GM19468 (cell line): ENCODE results near the gene SLIT3.
"Not testable (repeated sequence)": the region's sequence is repeated elsewhere in the genome, so short reads cannot be mapped to it uniquely, and the experiment has no call there.

ENCODE experiments used
- ATAC-seq: cut with Tn5 transposase; IDR thresholded peaks from one replicate; pipeline ENCODE4 v1.9.1; 2021; ENCODE audit warnings: mild to moderate bottlenecking, moderate library complexity, moderate number of reproducible peaks; ENCODE audit not compliant: unreplicated experiment; ENCODE audit errors: extremely low read depth

The SLIT3 gene

DNA sequence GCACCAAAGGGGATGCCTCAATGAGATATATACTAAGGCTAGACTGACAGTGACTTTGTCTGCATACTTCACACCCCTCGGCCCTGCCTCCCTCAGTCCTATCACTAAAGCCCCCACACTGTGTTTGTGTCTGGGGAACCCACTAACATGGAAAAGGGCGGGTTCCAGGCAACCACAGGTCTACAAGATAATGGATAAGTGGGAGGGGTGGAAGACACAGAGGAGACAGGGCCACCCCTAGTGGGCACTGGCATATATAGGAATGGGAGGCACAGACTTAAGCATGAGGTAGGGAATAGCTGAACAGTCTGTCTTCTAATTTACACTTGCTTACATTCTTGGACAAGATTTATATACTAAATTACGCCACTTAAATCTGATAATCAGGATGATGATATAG lies 74.0 kb downstream of the SLIT3 start:
- ATAC-seq, result no peak

DNA sequence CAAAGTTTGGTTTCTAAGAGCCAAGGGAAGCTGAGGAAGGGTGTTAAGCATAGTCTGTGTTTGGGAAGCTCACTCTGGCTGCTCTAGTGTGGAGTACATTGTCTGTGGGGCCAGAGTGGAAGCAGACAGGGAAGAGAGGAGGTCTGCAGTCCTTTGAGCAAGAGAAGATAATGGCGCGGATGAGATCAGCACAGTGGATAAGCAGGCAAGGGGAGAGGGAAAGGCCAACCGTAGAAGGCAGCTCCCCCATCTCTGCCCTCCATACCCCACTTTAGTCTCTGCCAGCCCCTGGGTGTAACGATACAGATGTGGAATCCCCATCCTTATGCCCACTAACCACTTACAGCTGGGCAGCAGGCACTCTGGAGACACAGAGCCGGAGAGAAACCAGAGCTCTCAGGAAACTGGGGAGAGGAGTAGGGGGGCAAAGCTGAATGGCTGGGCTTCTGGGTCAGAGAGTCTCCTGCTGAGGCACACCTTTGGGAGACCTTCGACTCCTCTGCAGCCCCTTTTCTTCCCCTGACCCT lies 75.0 kb downstream of the SLIT3 start:
- no peak for ATAC-seq

DNA sequence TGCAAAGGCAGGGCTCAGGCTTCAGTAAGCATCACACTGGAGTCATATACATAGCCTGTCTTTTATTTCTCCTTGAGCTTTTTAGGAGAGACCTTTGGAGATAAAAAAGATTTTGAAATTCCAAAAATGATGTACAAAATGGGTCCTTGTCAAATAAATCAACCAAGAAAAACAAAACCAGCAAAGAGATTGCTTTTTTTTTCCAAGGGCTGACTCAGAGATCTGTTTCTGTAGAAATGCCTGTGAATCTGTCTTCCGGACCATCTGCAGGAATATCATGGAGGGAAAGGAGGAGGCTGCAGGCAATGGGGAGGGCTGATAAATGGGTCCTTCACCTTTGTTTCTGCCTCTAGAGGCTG lies 77.4 kb downstream of the SLIT3 start:
- no peak for ATAC-seq

DNA sequence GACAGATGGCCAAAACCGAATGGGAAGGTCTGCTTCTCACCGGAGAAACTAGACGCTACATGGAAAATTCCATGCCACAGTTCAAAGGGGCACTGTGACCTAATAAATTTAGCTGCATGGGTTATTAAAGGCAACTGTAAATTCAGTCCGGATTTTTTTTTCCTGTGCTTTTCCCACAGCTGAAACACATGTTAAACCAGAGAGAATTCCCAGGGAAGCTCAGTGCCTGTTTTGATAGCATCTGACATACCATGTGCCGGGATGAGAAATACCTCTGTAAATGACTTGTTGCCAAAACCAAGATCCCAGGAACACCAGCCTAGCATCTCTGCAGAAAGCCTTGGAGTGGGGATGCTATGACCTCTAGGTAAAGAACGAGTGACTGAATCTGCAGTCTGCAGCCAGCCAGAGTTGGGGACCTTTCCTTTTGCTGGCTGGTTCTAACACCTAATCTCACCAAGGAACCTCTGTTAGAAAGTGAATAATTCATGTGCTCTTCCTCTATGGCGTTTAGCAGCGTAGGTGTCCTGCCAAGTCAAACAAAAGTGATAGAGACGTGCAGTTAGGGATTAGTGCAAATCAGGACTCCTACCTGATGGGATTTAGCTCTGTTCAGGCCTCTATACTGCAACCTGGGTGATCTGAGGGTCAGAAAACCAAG lies 77.9 kb downstream of the SLIT3 start:
- ATAC-seq, result no peak

DNA sequence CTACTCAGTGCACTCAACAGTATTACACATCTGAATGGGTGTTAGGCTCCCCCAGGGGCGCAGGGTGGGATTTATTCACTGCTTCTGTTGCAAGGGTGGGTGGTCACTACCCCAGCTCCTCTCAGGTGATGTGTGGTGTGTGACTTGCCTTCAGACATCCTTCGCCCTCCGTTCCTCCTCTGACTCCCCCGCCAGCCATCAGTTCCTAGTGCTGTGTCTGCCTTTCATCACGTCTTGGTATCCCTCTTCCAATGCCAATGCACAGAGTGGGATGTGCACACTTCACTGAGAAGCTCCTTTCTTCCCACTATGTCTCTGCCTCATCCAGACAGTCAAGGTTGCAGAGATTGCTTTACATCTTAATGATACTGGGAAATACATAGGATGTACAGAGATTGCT lies 79.4 kb downstream of the SLIT3 start:
- no peak for ATAC-seq

DNA sequence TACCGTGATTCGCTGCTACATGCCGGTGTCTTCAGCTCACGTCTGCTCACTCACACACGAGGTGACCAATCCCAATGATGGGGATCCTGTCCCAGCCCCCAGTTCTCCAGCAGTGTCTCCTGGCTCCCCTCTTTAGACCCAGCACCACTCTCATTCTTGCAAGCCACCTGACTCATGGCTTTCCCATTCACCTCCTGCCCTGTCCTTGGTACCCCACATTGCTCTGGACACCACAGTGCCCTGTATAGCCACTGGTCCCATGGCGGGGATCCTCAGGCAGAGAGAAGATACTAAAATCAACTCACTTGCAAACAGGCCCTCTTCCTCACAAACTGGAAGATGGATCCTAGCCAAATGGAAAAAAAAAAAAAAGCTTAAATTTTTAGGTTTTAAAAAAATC lies 81.0 kb downstream of the SLIT3 start:
- ATAC-seq, result no peak

DNA sequence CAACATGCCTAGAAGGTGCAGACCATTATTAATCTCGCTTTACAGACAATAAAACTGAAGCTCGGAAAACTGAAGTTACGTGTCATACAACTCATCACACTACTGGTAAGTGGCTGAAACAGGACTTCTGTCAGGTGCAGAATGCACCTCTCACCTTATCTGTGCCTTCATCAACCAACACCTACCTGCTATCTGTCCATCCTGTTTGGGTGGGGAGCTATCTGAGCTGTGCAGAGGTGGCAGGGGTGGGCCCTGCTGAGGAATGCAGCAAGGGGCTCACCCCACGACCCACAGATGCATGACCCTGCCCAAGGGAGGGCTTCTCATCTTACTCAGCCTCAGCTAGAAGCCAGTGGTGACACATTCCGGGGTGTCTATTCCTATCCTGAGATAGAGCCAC lies 81.6 kb downstream of the SLIT3 start:
- no peak for ATAC-seq

DNA sequence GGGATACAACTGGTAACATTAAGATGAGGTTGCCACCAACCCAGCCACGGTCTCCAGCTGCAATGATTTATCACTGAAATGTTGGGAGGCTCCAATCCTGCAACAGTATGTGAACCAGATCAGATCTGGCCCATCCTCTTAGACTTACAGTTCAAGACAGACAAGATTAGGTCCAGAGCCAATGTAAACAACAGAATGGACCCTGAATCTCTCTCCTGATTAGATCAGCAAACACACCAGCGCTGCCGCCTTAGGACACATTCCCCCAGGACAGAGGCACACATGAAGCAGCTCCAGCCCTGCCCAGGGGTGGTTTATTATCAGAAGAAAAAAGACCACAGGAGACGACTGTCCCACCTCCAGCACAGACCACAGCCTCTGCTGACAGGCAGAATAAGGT lies 82.1 kb downstream of the SLIT3 start:
- no peak for ATAC-seq

DNA sequence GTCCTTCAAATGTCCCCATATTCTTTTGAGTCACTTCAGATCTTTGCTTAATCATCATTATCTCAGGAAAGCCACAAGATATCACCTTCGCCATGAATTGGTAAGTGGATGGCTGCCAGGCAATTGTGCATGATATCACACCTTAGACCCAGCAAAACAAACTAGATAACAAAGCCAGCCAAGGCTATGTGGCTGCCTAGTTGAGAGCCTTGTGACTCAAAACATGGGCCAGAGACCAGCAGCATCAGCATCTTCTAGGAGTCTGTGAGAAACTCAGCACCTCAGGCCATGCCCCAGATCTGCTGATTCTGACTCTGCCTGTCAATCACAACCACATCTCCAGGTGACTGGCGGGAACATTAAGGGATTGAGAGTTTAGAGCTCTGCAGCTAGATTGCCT lies 82.8 kb downstream of the SLIT3 start:
- ATAC-seq, result no peak

DNA sequence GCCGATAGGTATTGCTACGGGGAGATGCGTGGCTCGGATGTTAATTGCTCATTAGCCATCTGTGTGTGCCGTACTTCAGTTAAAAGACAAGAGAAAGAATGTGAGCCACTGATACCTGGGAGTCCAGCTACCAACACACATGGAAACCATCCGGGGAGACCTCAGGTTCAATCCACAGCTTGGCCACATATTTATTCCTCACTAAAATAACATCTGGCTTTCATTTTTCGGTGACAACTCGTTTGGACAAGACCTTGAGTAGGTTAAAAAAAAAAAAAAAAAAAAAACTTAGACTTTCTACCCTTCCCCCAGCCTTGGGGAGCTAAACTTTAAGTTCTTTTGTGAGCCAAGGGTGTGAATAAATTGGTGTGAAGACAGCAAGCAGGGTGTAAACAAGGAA lies 84.1 kb downstream of the SLIT3 start:
- ATAC-seq, result no peak

DNA sequence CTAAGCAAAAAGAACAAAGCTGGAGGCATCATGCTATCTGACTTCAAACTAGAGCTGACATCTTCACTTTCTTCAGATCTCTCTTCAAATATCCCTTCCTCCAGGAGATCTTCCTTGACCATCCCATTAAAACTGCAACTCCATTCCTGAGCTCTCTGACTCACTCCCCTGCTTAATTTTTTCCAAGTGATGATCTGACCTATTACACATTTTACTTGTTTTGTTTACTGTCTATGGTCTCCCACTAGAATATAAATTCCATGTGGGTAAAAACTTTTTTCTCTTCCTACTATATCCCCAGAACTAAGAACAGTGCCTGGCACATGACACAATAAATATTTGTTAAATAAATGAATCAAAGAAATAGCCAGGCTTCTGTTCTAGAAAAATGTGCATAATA lies 87.5 kb downstream of the SLIT3 start:
- no peak for ATAC-seq

DNA sequence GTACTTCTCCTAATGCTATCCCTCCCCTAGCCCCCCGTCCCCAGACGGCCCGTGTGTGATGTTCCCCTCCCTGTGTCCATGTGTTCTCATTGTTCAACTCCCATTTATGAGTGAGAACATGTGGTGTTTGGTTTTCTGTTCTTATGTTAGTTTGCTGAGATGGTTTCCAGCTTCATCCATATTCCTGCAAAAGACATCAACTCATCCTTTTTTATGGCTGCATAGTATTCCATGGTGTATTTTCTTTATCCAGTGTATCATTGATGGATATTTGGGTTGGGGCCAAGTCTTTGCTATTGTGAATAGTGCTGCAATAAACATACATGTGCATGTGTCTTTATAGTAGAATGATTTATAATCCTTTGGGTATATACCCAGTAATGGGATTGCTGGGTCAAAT lies 89.2 kb downstream of the SLIT3 start:
- ATAC-seq, result not testable (repeated sequence)

DNA sequence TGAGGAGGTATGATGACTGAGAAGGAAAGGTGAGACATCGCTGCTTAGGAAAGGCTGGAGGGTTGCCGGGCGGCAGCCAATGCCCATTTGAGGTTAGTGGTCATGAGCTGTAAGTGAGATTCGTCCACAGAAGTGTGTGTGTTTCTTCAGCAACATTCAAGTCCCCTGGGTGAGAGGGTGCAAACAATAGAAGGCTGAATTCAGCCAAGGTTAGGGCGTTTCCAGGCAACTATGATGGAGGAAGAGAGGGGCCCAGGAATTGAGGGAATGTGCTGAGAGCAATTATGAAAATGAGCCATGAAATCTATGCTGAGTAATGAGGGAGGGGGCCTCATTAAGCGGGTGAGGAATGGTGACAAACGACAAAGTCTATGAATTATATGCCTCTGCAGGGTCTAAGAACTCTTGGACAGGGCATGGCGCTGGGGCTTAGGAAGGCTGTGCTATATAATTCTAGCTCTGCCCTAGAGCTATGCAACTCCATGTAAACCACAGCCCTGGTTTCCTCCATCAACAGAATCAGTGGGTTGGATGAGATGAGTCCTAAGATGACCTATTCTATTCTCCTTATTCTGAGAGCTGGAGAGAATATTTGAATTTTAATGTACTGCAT lies 96.0 kb downstream of the SLIT3 start:
- ATAC-seq, result no peak

DNA sequence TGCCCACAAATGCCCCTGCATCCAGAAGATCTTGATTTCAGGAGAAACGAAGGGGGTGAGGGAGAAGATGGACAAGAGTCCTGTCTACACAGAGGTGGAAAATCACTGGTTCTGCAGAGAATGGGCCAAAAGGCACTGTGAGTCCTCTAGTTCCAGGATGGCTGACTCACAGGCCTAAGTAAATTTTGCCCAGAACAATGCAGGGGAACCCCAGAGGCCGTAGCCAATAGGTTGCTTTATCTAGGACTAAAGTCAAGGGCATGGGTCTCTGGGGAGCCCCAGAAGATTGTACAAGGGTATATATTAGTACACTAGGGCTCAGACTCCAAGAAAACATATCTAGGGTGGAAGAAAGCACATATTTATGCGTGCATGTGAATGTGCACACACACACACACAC lies 98.0 kb downstream of the SLIT3 start:
- no peak for ATAC-seq

DNA sequence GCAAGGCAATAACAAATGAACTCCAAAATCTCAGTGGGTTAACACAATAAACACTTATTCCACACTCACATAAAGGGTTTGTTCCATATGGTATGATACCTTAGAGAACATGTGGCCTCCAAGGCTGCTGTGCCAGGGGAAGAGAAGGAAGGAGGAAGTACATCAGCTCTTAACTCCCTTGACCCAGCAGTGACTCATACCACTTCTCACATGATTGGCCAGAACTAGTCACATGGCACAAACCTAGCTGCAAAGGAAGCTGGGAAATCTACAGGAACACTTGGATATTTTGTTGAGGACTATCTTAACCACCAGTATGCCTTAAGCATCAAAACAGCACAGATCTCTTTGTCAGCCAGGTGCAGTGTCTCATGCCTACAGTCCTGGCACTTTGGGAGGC lies 99.3 kb downstream of the SLIT3 start:
- ATAC-seq, result no peak

DNA sequence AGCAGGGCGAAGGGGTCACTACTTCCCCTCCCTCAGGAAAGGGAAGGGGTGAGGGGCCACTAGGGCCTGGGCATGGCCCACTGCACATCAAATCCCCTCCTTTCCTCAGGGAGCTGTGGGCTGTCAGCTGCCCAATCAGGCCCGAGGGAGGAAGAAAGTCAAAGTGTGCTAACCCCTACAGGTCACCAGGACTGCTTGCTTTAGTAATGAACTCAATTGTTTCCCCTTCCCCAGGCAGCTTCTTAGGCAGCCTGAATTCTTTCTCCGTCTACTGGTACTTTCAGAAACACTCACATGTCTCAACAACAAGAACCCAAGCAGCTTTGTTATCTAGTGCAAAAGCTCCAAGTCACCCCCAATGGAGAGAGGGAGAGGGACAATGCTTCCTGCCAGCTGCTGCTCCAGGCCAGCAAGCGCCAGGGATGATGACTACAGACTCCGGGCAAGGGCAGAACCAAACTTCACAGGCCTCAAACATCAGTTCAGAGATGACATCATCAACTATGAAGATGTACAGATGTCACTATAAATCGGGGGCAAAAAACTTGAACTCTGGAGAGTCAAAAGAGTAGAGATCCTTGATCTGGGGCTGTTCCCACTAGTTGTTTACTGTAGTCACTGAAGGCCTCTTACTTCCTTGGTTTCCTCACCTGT lies 100.7 kb downstream of the SLIT3 start:
- ATAC-seq, result no peak

DNA sequence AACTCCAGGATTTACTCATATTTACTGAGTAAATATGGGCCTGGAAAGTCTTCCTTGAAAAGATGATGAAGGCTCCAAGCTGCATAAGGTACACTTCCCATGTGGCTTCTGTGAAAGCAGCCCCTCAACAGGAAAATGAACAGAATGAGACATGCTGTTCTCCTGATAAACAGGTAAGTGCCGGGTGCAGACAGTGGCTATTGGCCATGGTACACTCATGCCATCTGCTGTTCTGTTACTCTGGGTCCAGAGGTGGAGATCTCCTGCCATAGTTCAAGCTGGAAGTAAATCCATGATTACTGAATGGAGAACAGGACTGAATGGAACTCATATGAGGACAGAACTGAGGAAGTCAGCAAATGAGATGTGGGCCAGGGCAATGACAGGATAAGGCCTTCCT lies 103.6 kb downstream of the SLIT3 start:
- ATAC-seq, result no peak

DNA sequence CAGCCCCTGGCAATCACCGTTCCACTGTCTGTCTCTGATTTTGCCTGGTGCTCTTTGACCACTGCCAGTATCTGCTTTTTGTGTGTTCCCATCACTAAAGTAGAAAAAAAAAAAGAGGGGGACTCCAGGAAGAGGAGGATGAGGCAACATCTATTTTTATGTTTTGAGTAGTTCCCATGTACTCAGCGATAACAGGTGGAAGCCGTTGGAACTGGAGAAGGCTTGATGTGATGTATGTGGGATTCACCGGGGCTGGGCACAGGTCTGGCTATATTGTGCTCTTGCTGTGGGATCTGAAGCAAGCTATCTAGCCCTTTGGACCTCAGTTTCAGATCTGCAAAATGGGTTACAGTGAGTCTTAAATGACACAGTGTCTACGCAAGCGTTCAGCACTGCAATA lies 104.9 kb downstream of the SLIT3 start:
- no peak for ATAC-seq

DNA sequence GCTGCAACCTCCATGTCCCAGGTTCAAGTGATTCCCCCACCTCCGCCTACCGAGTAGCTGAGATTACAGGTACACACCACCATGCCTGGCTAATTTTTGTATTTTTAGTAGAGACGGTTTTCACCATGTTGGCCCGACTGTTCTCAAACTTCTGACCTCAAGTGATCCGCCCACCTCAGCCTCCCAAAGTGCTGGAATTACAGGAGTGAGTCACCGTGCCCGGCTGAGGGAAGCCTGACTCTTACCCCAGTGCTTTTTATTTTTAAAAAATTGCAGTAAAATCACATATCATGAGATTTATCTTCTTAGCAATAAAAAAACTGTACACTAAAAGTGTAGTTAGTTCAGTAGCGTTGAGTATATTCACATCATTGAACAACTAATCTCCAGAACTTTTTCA lies 105.3 kb downstream of the SLIT3 start:
- ATAC-seq, result no peak

DNA sequence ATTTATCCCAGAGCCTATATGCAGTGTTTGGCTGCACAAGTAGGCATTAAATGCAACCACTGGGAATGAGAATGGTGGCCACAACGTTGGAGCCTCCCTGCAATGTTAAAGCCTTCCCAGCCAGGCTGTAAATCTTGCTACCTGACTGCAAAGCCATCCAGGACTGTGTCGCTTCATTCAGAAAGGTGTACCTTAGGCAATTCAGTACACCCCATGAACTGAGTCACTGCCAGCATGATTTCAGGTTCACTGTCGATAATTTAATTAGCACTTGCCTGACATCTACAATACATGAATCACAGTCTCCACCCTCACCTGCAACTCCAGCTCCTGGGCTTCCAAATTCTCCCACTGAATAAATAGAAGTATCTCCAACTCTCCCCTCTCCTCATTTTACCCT lies 108.4 kb downstream of the SLIT3 start:
- no peak for ATAC-seq

DNA sequence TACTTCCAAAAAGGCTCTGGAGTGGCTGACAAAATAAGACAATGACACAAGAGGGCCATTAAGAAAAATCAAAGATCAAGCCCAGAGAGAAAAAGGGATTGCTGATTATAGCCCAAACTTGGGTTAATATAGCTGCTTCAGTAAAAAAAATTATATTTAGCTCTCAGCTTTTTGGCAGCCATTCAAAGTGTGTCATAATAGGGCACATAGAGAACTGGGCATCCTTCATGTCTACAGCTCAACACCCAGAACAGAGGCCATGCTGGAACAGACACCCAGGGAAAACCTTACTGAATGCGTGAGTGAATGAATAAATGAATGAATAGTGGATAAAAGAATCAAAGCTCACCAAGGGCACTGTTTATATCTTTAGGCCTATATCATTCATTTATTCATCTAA lies 110.1 kb downstream of the SLIT3 start:
- no peak for ATAC-seq

DNA sequence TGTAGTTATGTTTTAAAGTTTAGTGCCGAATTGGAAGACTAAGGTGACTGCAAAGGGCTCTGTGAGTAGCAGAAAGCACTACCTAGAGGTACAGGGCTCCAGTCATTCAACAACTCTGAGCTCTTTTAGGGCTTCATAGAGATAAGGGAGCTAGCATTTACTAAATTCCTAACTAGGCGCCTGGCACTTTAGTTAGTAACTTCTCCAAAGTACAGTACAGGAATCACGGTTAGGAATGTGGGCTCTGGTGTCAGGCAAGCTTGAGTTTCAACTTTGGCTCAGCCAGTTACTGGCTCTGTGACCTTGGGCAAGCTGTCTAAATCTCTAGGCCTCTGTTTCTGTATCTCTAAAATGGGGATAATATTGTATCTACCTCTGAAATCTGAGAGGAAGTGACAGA lies 115.3 kb downstream of the SLIT3 start:
- no peak for ATAC-seq
